Muscle layer of colon (tissue), 2 donors: ENCODE measurements around the gene MYO18A.
"Not testable (repeated sequence)": the region's sequence is repeated elsewhere in the genome, so short reads cannot be mapped to it uniquely, and the experiment has no call there.

ENCODE experiments used
- H3K27ac ChIP-seq: one replicate; pipeline ENCODE4 v1.7.0; 2013; ENCODE audit warnings: low read depth, mild to moderate bottlenecking, low read length, moderate library complexity
- H3K27me3 ChIP-seq, 2 donors: one replicate each; pipeline ENCODE4 v1.7.0; 2013; ENCODE audit warnings: low read length in 2 of 2, mild to moderate bottlenecking in 2 of 2; ENCODE audit not compliant: insufficient read depth in 2 of 2, control insufficient read depth in 1 of 2
- H3K36me3 ChIP-seq: one replicate; pipeline ENCODE4 v1.7.0; 2013; ENCODE audit warnings: mild to moderate bottlenecking, low read length; ENCODE audit not compliant: insufficient read depth
- H3K4me1 ChIP-seq: one replicate; pipeline ENCODE4 v1.7.0; 2013; ENCODE audit warnings: mild to moderate bottlenecking, low read length; ENCODE audit not compliant: insufficient read depth
- H3K4me3 ChIP-seq, 2 donors: one replicate each; pipeline ENCODE4 v1.7.0; 2013; ENCODE audit warnings: low read length in 2 of 2, low read depth in 1 of 2, mild to moderate bottlenecking in 1 of 2, moderate library complexity in 1 of 2
- H3K9ac ChIP-seq: one replicate; pipeline ENCODE4 v1.7.0; 2013; ENCODE audit warnings: low read length
- H3K9me3 ChIP-seq: one replicate; pipeline ENCODE4 v1.7.0; 2013; ENCODE audit warnings: mild to moderate bottlenecking, low read length
- donor health status: abdominal sarcoma.
- donor health status: Adenocarcinoma of cecum.

MYO18A gene

GRCh38 chr17:29212681-29213121 lies 32.5 kb upstream of the MYO18A start:
- Histone ChIP-seq H3K4me1 (no peaks in the 10 kb centered on the region), H3K27ac (no peak overlapping the region), H3K27me3 (no peaks in the 10 kb centered on the region), H3K9me3 (no peaks in the 10 kb centered on the region), H3K9ac (no peak overlapping the region), H3K36me3 (no peaks in the 10 kb centered on the region), H3K4me3 (no peak overlapping the region)

GRCh38 chr17:29212094-29212631 lies 32.0 kb upstream of the MYO18A start:
- Histone ChIP-seq H3K27me3 (no peaks in the 10 kb centered on the region), H3K4me3 (no peak overlapping the region), H3K9ac (no peak overlapping the region), H3K9me3 (no peaks in the 10 kb centered on the region), H3K4me1 (no peaks in the 10 kb centered on the region), H3K36me3 (no peaks in the 10 kb centered on the region), H3K27ac (no peak overlapping the region)

- Histone ChIP-seq H3K4me1 (no peaks in the 10 kb centered on the region), H3K9ac (no peak overlapping the region), H3K4me3 (no peak overlapping the region), H3K27me3 (no peaks in the 10 kb centered on the region), H3K9me3 (no peaks in the 10 kb centered on the region), H3K27ac (no peak overlapping the region), H3K36me3 (no peaks in the 10 kb centered on the region)
Observed at GRCh38 chr17:29210879-29211278, 30.7 kb upstream of the MYO18A start.

- no peaks in the 10 kb centered on the region for H3K4me1 ChIP-seq
- H3K4me3 ChIP-seq = no peak overlapping the region
- H3K9me3 ChIP-seq = no peaks in the 10 kb centered on the region
- H3K27ac ChIP-seq = no peak overlapping the region
- H3K27me3 ChIP-seq = no peaks in the 10 kb centered on the region
- no peaks in the 10 kb centered on the region for H3K36me3 ChIP-seq
- H3K9ac ChIP-seq = no peak overlapping the region
Observed at GRCh38 chr17:29209073-29209472, 28.9 kb upstream of the MYO18A start.

GRCh38 chr17:29207975-29208374 lies 27.8 kb upstream of the MYO18A start:
- no peak overlapping the region for H3K9ac ChIP-seq
- no peak overlapping the region for H3K4me3 ChIP-seq
- H3K4me1 ChIP-seq = no peaks in the 10 kb centered on the region
- no peaks in the 10 kb centered on the region for H3K9me3 ChIP-seq
- H3K27ac ChIP-seq = no peak overlapping the region
- H3K27me3 ChIP-seq = no peaks in the 10 kb centered on the region
- no peaks in the 10 kb centered on the region for H3K36me3 ChIP-seq

- Histone ChIP-seq H3K27ac (no peak overlapping the region), H3K9me3 (no peaks in the 10 kb centered on the region), H3K4me3 (no peak overlapping the region), H3K36me3 (no peaks in the 10 kb centered on the region), H3K4me1 (no peaks in the 10 kb centered on the region), H3K27me3 (no peaks in the 10 kb centered on the region), H3K9ac (no peak overlapping the region)
Observed at GRCh38 chr17:29205047-29205446, 24.8 kb upstream of the MYO18A start.

- H3K36me3 ChIP-seq, H3K9ac ChIP-seq, H3K4me3 ChIP-seq, H3K27me3 ChIP-seq, H3K27ac ChIP-seq, H3K4me1 ChIP-seq, H3K9me3 ChIP-seq: not testable (repeated sequence)
Observed at GRCh38 chr17:29204068-29204804, 24.0 kb upstream of the MYO18A start.

GRCh38 chr17:29197516-29198272 lies 17.5 kb upstream of the MYO18A start:
- Histone ChIP-seq H3K27ac (no peak overlapping the region), H3K4me1 (no peaks in the 10 kb centered on the region), H3K27me3 (no peaks in the 10 kb centered on the region), H3K4me3 (no peak overlapping the region), H3K9ac (no peak overlapping the region), H3K36me3 (no peaks in the 10 kb centered on the region), H3K9me3 (no peaks in the 10 kb centered on the region)

GRCh38 chr17:29196769-29197515 lies 16.7 kb upstream of the MYO18A start:
- Histone ChIP-seq H3K27me3 (no peaks in the 10 kb centered on the region), H3K4me1 (no peaks in the 10 kb centered on the region), H3K36me3 (no peaks in the 10 kb centered on the region), H3K9ac (no peak overlapping the region), H3K4me3 (no peak overlapping the region), H3K27ac (no peak overlapping the region), H3K9me3 (no peaks in the 10 kb centered on the region)

- Histone ChIP-seq H3K4me3 (no peak overlapping the region), H3K9me3 (no peaks in the 10 kb centered on the region), H3K27ac (no peak overlapping the region), H3K9ac (no peak overlapping the region), H3K27me3 (no peaks in the 10 kb centered on the region), H3K36me3 (no peaks in the 10 kb centered on the region), H3K4me1 (no peaks in the 10 kb centered on the region)
Observed at GRCh38 chr17:29195465-29196081, 15.4 kb upstream of the MYO18A start.

GRCh38 chr17:29194669-29195068 lies 14.5 kb upstream of the MYO18A start:
- Histone ChIP-seq H3K36me3 (no peaks in the 10 kb centered on the region), H3K4me3 (no peak overlapping the region), H3K27me3 (no peaks in the 10 kb centered on the region), H3K9me3 (no peaks in the 10 kb centered on the region), H3K9ac (no peak overlapping the region), H3K27ac (no peak overlapping the region), H3K4me1 (no peaks in the 10 kb centered on the region)
